ENCODE results near the gene CYRIA.

- no peak for TF ChIP-seq EP300 (IDR thresholded peaks at IDR 0.05)
- TF ChIP-seq POLR2A (IDR thresholded peaks at IDR 0.05): no peak
Measured at GRCh38 chr2:16686641-16687040, 21.0 kb upstream of the CYRIA start.

All from suprapubic skin (tissue), 2 donors.